GM19395 (cell line): ENCODE measurements around the gene HSD11B1.
A peak's percentile ranks its signal among the peaks of the same experiment; 100 is the strongest.

Experiments used
- ATAC-seq: cut with Tn5 transposase; IDR thresholded peaks from one replicate; pipeline ENCODE4 v1.9.1; 2021; ENCODE audit warnings: mild to moderate bottlenecking, moderate library complexity; ENCODE audit not compliant: unreplicated experiment

The HSD11B1 gene

DNA sequence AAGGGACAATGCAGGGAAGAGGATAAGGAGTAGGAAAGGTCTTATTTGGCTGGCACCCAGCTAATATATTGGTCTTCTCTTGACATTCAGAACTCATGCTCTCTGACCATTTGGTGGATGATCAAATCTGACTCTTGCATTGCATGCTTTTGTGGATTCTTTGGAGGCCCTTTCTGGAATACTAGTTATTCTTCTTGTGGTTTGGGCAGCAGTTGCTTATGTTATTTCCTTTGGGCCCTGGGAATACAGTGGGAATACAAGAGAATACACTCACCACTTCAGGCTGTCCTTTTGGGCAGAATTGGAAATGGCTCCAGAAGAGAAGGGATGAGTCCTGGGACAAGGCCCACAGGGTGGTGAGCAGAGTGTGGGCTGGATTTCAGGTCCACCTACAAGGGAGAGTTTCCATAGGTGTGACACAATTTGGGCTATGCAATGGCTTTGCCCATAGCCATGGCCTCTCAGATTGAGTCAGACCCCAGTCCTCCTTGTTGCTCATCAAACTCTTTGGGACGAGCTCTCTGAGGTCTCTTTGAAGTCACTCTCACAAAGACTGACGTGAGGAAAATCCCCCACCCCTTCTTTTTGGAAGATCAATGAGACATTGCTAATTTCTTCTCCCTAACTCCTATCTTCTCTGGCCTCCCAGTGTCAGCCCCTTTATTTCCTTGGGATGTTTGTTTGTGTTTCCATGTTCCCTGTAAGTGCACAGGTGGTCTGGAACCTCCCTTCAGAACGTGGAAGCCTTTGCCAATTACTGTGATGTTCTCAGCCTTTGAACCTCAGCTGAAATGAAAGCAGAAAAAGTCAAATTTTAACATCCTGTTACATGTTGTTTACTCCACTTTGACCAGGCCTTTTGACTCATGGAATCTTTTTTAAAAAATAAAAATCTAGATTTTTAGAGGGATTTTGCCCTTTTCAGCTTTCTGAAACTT is 19.4 kb downstream of the HSD11B1 start:
- peak; percentile 51 for ATAC-seq

DNA sequence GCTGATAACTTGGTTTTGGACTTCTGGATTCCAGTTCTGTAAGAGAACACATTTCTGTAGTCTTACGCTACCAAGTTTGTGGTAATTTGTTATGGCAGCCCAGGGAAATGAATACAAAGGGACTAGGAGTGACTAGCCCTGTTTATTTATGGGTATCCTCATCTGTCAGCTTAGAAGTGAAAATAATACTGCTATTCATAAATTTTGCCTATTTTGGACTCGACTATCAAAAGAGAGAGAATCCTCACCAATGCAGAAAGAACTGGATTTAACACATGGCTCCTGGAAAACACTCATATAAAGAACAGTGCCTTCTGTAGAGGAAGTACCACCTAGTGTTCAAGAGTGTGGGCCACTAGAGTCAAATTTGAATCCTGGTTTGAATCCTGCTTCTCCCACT is 22.6 kb downstream of the HSD11B1 start:
- ATAC-seq: no peak

DNA sequence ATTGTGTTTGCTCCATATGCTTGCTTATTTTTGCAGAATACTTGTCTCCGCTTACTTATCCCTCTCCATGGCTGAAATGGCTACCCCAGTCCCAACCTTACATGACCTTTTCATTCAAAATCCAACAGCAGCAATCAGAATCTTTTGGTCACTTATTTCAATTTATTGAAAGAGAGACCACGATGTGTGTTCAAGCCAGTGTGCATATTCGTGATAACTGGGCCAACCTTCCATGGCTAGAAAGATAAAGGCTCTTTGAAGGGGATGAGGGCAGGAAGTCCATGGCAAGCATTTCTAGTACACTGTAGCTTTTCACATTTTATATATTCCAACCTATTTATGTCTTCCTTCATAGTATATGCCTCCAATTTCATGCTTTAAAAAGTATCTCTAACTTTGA is 23.1 kb downstream of the HSD11B1 start:
- ATAC-seq: no peak

DNA sequence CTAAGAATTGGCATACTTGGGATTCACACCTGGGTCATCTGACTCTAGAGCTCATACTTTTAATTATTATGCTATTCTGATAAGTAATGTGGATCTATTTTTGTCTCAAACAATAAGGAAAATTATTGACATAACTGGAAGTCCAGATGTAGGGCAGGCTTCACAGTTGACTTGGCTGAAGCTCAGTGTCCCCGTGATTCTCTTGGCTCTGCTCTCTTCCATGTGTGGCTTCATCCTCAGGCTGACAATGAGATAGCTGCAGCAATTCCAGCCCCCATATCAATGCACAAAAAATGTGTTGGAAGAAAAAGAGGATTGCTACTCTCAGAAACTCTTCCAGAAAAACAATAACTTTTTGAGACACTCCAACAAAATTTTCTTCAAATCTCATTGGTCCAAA is 23.8 kb downstream of the HSD11B1 start:
- ATAC-seq: no peak

DNA sequence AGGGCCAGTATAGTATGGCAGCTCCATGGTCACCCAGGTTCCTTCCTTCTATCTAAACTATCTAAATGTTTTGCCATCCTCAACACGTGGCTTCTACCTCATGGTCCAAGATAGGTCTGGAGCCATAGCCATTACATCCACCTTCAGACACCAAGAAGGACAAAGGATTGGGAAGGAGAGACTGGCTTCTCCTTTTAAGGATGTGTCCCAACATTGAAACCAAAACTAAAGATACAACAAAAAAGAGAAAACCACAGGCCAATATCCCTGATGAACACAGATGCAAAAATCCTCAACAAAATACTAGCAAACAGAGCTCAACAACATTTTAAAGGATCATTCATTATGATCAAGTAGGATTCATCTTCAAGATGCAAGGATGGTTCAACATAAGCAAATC is 24.8 kb downstream of the HSD11B1 start:
- no peak for ATAC-seq

DNA sequence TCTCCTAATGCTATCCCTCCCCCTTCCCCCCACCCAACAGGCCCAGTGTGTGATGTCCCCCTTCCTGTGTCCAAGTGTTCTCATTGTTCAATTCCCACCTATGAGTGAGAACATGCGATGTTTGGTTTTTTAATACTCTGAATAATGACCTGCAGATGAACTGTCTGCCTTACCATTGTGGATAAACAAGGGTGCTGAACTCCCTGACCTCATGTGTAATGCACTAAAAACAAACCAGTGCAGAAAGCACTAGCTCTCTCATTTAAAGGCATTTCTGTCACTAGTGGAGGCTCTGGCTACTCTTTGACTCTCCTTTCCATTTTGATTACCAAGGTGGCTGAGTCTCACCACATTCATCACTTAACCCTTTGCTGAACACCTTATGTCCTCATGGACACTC is 28.1 kb downstream of the HSD11B1 start:
- no peak for ATAC-seq

DNA sequence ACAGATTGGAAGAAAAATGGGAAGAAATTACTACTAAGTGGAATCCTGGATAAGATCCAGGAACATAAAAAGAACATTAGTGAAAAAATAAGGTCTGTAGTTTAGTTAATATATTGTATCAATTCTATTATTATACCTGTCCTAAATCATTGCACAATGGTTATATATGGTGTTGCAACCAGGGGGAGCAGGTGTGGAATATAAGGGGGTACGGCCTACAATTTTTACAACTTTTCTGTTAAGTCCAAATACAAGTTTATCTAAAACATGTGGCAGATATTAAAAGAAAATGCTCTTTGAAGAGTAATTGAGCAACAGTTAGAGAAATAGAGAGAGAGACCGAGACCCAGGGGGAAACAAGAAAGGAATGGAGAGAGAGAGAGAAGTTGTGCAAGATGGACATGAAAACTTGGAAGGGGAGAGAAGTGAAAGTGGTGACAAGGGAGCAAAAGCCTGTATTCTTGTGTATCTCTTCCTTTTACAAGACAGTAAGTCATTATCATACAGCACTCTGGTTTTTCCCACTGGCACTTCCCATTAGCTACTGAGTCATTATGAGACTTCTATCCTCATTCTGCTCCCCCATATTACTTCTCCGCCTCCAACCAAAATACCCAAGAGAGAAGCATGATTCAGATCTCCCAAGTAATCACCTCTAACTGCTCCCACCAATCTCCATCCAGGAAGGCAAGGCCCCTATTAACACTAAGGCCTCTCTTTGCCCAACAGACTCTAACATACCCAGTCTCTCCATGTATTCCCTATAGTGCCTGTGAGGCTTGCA is 29.0 kb downstream of the HSD11B1 start:
- no peak for ATAC-seq

DNA sequence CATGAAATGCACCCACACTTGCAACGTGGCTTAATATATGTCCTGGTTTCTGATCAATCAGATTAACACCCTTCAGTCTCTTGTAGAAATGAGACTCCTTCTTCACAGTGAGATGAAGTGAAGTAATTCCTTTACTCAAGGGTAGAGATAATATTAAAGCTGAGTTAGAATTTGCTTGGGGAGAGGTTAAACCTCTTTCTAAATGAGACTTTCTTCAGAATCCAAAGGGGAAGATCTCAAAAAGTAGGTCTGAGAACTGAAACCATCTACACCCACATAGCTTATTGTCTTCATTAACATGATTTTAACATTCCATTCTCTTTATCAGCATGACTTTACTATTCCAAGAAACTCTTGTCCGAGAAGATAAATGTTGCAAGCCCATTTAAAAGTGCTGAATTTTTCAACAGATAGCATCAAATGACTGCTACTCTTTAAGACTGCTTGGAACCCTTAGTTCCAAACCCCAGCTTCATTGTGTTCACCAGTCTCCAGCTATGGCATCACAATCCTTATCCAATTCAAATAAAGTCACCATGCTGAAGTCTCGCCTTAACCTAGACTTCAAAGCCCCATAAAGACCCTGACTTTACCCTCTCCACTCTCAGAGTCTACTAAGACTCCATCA is 32.0 kb downstream of the HSD11B1 start:
- ATAC-seq: no peak

DNA sequence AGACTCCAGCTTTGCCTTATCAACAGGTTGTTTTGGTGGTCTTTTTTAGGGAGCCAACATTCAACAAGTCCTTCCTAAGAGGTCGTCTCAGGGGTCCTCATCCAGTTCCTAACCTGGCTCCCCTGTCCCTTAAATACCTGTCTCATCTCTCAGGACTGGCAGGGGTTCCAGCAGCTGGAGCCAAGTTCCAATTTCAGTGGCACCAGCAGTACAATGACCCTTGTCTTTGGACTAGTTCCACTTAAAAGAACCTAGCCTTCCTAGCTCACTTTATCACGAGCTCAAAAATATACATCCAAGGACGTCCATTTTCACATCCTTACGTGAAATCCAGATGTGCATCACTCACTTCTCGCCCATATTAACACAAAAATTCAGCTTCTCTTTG is 32.5 kb downstream of the HSD11B1 start:
- ATAC-seq: no peak

DNA sequence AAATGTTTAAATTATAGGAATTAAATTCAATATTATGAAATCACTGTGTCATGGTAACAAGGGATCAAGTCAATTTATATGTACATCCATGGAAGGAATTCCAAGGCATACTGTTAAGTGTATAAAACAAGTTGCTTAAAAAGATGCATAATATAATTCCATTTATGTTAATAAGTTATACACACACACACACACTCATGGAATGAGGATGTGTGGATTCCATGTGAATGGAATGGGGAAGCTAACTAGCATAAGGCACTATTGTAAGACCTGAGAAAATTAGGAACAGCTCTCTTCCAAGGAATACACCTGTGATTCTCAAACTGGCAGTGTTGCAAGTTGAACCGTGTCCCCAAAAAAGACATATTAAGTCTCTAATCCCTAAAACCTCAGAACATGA is 33.6 kb downstream of the HSD11B1 start:
- no peak for ATAC-seq

DNA sequence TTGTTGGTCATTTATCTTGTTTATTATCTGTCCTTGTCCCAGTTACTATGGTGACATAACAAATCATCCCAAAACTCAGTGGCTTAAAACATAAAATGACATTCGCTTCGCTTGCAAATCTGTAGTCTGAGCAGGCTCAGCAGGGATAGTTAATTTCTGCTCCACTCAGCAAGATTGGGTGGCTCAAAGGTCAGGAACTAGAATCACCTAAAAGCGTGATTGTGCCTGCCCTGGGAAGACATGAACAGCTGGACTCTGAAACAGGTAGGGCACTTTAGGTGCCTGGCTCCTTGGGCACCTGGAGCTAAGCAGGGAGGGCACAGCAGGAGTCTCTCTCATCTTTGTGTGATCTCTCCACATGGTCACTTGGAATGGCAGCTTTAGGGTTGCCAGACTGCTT is 36.5 kb downstream of the HSD11B1 start:
- ATAC-seq: no peak

DNA sequence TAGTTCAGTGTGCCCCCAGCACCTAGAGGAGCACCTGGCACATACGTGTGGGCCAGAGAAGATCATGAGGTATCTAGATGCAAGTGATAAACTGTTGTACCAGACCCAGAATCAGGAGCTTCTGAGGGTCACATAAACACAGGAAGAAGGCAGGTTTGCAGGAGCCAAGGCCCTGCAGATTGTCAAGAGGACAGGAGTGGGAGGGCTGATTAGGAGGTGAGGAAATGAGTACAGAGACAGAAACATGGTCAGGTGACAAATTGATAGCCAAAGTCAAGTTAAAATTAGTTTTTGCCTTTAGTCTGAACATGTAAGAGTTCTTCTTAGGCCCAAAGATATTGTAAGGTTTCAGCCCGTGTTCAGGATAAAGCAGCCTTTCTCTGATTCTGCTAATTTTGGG is 37.2 kb downstream of the HSD11B1 start:
- ATAC-seq: no peak

DNA sequence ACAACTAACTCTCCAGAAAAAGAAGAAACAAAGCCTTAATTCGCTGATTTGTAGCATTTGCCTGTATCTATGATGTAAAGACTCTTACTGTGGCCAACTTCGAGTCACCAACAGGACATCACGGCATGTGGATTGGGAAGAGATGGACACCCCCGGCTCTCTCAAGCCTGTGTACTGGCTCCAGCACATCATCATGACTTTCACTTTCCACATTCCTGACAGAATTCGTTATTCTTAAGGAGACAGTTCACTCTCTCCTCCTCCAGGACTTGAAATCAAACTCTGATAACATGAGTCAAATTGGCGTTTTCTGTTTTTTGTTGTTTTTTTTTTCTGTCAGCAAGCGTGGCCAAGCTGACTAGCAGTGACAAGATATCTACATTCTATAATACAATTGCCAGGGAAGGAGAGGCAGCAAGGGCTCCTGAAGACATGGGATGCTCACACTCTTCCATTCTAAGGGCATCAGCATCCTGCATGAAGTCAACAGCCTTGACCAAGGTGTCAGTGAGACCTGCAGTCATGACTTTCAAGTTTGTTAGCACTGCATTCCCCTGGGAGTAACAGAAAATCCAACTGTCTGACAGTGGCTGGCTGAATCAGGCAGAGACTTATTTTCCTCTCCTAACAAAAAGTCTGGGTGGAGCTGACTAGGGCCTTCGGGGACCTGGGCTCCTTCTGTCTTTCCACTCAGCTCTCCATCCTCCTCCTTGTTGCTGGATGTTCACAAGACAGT is 37.9 kb downstream of the HSD11B1 start:
- no peak for ATAC-seq

DNA sequence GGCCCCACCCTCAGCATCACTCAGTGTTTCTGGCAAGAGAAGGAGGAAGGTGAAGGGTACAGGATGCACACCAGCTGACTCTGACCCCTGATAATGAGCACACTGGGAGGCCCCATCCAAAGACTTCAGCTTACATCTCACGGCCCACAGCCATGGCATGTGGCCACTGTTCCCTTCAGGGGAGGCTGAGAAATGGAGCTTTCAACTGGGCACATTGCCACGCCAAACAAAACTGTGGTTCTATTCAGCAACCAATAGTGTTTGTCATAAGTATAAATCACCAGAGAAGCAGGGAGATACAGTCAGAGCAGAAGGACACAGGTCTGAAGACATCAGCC is 38.5 kb downstream of the HSD11B1 start:
- ATAC-seq: no peak

DNA sequence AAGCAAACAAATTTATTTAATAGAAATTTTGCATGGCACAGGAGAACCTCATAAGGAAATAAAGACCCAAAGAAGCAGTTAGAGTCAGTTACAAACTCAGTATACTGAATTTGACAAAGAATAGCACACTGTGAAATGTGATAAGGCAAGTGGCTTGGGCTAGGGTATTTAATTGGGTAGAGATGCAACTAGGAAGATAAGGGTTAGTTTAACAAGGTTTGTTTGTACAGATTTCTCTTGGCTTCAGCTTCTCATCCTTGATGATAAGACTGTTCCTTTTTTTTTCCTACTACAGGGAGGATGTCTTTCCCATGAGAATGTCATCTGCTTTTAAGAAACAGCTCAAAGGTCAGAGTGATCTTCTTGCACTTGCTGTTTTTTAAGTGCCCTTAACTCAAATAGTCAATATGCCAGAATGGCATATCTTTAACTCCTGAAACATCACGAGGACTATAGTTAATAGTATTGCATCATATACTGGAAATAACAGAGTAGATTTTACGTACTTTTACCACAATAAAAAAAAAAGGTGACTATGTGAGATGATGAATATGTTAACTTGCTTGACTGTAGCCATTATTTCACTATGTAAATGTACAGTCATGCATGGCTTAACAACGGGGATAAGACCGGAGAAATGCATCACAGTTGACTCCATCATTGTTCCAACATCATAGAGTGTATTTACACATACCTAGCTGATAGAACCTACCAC is 42.0 kb downstream of the HSD11B1 start:
- ATAC-seq: no peak

DNA sequence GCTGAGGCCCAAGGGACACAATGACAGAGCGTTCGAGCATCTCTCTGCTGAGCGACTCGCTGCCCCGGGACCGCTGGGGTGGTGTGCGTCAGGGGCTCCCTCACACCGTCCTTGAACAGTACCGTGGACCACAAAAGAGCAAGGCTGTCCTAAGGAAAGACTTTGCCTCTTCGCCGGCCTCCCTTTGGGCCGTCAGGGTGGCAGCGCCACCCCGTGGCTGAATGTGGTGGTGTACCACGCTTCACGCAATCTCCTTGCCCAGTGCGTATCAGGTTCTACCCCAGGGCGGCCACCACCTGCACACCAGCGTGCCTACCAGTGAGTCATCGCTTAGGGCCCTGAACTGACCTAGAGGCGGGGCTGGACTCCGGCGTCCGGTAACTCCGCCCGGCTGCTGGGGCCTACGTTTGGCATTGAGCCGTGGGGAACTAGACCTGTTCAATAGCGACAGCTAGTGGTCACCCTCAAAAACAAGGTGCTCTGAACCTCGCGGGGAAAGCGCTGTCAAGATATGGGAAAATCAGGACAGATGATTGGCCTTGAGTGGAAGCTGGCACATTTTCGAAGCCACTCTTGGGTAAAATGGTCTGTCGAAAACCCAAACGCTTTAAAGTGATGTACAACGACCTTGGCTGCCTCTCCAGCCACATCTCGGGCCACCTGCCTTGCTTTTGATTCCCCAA is 43.1 kb downstream of the HSD11B1 start:
- ATAC-seq: peak; percentile 62

DNA sequence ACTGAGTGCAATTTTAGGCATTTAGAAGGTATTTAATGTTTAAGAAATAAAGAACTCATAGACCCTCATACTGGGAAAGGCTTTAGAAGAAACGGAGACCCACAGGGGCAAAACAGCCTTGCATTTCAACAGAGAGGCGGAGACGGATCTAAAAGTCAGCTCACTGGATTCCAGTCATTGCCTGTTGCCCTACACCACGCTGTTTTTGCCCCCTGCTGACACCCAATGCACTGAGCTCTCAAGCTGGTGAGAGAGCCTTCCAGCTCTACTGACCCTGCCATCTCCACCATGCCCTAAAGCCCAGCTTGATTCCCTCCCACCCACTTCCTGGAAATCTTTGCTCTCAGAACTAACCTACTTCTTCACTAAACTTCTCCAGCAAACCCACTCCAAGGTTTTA is 44.0 kb downstream of the HSD11B1 start:
- no peak for ATAC-seq

DNA sequence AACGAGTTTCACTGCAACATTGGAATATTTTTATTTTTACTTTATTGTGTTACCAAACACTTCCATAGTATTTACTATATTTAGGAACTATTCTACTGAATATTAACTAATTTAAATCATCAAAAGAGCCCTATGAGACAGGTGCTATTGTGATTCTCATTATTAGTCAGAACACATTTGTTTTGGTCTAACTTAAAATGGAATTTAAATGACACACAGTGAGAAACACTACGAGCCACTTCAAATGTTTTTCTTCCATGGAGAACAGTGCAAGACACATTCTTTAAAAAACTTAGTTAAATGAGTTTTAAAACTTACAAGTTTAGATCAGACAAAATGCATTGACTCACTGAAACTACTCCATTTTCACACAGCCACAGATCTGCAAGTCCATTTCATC is 44.6 kb downstream of the HSD11B1 start:
- ATAC-seq: no peak

DNA sequence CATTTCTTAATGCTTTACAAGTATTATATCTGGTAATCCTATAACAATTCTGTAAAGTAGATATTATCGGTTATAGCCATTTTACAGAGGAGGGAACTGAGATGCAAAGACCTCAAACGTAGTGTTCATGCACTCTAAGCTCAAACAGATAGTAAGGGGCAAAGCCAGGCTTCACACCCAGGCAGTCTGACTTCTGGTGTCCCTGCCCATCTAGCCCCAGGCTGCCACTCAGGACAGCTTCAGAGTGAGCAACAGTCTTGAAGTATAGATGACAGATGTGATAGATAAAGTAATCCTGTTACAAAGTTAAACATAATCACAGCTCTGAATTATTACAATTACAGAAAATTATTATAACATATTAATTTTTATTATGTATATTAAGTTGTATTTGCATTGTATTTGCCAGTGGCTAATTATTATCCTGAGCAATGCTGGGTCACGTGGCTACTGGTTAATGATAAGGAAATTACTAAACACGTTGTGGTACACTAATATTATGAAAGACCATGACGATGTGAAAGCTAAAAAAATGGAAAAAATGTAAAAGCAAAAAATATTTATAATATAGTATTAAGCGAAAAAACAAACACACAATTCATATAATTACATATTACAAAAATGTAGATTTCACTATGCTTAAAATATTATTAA is 45.2 kb downstream of the HSD11B1 start:
- ATAC-seq: no peak
